HG03066 (cell line): ENCODE measurements around the gene MEGF11.

ENCODE experiments used
- ATAC-seq: cut with Tn5 transposase; IDR thresholded peaks from one replicate; pipeline ENCODE4 v1.9.1; 2021; ENCODE audit warnings: low read depth; ENCODE audit not compliant: unreplicated experiment

The MEGF11 gene

GRCh38 chr15:65936282-65936681 is 317.3 kb downstream of the MEGF11 start:
- no peak for ATAC-seq

DNA sequence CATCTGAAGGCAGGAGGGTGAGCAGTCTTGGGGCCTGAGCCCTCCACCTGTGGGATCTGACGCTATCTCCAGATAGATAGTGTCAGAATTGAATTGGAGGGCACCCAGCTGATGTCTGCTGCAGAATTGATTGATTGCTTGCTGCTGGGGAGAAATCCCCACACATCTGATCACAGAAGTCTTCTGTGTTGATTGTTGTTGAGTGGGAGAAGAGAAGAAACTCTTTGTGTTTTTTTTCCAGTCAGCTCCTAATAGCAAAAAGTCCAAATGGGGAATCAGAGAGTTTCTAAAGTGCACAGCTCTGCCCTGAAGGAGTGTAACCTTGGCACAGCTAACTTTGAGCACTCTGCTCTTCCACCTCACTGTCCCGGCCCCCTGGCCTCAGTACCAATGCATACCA is 318.2 kb downstream of the MEGF11 start:
- no peak for ATAC-seq

DNA sequence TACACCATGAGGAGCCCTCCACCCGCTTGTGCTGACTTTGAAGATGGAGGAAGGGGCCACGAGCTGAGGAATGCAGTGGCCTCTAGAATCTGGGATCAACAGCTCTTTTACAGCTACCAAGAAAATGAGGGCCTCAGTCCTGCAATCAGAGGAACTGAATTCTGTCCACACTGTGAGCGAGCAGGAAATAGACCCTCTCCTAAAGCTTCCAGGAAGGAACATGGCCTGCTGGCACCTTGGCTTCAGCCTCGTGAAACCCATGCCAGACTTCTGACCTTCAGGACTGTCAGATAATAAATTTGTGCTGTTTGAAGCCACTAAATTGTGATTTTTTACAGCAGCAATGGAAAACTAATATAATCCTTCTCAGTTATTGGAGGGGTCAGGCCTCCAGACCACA is 322.3 kb downstream of the MEGF11 start:
- ATAC-seq, result no peak

DNA sequence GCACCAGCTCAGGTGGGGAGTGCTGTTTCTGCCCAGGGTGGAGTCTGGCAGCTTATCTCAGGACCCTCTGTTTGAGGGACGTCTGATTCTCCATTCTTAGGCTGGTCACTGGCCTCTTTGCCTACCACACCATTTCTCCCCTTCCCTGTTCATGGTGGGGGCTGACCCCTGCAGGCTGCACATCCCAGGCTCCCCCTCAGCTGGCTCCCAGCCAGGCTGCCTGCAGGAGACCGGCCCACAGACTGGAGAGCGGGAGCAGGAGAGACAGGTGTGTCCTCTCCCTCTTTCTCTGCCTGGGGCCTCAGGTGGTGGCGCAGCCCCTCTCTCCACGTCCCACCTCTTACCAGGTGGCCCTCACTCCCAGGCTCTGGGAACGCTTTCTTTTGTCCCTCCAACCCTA is 323.4 kb downstream of the MEGF11 start:
- no peak for ATAC-seq

GRCh38 chr15:65929573-65929972 is 324.0 kb downstream of the MEGF11 start:
- ATAC-seq, result no peak

- no peak for ATAC-seq
Measured at GRCh38 chr15:65927545-65927944, 326.0 kb downstream of the MEGF11 start.

DNA sequence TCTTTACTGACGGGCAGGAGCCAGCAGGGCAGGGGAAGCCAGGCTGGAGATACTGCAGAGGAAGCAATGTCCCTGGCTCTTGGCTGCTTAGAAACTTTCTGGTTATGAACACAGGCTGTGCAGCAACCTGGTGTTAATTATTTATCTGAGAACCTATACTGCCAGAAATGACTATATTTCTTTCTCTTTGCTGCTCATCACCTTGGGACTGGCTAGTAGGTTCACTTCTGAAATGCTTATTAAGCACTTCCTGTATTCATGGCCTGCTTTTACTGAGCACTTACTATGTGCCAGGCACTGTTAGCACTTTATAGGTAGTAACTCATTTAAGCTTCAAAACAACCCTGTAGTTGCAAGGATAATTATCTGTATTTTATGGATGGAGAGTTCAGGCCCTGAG is 326.7 kb downstream of the MEGF11 start:
- peak; percentile 59 for ATAC-seq

- no peak for ATAC-seq
Measured at GRCh38 chr15:65926459-65926858, 327.1 kb downstream of the MEGF11 start.

DNA sequence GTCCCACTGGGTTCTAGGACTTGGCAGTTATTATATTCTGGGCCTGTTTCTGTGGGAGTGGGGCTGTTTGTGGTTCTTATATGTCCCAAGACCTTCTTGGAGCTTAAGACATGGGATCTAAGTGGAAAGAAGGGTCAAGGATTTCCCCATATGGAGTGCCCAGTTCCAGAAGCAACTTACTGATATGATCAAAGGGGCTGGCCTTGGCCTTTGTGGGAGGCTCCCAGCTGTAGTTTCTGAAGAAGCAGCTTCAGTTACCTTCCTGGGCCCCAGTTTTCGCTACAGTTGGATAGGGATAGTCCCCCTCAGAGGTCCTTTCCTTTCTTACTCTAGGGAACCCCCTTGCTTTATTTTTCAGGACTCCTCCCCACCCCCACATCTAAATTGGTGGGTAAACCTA is 328.2 kb downstream of the MEGF11 start:
- no peak for ATAC-seq

GRCh38 chr15:65924004-65924403 is 329.5 kb downstream of the MEGF11 start:
- no peak for ATAC-seq

DNA sequence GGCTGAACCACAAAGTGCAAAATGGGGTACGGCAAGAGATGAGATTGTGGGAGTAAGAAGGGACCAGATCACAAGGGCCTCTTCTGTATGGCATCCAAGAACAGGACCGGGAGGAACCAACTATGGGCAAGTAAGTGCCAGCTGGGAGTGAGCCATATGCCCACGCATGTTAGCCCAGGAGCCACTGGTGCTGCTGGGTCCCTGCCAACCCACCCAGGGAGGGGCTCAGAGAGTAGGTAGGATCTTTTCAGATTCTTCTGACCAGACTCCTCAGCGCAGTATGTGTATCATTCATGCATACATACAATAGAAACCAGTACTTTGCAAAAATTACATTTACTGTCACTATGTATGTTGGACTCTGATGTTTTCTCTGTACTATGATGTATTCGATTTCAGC is 330.3 kb downstream of the MEGF11 start:
- no peak for ATAC-seq

- ATAC-seq, result no peak
Measured at GRCh38 chr15:65922621-65923020, 330.9 kb downstream of the MEGF11 start.

DNA sequence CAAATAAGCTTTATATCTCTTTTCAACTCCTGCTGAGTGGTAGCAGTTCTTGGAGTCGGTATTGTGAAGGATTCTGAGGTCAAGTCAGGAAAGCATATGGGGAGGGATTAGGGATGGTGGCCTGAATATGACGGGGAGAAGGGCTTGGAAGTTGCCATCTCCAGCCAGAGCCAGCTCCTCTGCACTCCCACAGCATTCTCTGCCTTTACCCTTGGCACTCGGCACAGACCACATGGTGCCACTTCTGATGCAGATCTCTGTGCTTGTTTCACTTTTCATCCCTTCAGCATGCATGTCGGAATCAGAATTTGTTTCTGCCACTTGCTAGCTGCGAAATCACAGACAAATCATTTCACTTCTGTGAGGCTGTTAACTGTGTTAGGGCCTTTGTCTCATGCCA is 331.8 kb downstream of the MEGF11 start:
- no peak for ATAC-seq

DNA sequence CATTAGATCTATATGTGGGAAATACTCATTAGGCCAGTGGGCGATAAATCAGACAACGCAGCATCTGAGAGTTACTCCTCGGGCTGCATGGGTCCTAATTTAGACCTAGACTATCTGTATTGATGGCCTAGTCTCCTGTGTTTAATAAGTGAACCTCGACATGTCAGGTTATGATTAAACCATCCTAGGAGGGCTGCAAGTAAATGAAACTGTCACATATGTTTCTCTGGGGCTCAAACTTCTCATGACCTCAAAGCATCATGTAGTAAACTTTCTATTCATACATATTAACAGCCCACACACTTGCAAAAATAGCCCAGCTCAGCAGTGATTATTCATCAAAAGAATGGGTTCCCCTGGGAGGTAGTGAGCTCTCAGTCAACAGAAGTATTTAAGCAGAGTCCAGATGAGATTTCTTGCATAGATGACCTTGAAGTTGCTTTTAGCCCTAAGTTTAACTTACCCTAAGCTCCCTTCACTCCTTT is 332.7 kb downstream of the MEGF11 start:
- peak; percentile 50 for ATAC-seq

DNA sequence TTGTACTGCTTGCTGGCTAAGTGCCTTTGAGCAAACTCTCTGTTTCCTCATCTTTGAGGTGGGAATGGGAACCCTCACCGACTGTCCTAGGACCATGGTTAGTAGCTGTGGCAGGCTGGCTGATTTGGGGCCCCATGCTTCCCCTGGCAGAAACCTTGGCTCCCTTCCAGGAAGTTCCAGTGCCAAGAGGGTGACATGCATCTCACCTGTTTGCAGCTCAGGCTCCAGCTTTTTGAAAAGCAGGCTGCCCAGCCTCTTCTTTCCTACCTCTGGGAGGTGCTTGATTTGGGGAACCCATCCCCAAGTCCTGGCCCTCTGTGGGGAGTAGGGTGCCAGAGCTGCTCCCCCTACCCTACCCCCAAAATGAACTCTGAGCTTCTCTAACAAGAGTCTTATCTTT is 333.4 kb downstream of the MEGF11 start:
- ATAC-seq, result no peak

DNA sequence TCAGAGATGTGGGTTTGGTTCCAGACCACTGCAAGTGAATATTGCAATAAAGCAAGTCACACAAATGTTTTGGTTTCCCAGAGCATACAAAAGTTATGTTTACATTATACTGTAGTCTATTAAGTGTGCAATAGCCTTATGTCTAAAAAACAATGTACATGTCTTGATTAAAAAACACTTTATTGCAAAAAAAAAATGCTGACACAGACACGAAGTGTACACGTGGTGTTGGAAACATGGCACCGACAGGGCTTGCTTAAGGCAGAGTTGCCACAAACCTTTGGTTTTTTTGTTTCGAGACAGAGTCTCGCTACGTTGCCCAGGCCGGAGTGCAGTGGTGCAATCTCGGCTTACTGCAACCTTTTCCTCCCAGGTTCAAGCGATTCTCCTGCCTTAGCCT is 334.2 kb downstream of the MEGF11 start:
- ATAC-seq, result no peak

GRCh38 chr15:65918945-65919344 is 334.6 kb downstream of the MEGF11 start:
- ATAC-seq, result no peak

GRCh38 chr15:65918357-65918920 is 335.1 kb downstream of the MEGF11 start:
- no peak for ATAC-seq

DNA sequence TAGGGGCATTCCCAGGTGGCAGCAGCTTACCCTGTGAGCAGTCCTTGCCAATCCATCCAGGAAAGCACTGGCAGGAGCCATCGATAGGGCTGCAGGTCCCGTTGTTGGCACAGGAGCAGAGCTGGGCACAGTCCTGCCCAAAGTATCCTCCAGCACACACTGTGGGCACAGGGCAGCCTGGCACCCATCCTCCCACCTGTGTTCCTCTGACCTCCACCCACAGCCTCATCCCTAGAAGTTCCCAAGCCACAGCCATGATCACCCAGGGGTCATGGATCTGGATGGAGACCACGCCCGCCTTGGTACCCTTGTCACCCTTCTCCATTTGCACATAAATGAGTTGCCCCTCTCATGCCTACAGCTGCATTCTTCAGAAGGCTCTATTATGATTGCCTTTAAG is 335.6 kb downstream of the MEGF11 start:
- no peak for ATAC-seq

DNA sequence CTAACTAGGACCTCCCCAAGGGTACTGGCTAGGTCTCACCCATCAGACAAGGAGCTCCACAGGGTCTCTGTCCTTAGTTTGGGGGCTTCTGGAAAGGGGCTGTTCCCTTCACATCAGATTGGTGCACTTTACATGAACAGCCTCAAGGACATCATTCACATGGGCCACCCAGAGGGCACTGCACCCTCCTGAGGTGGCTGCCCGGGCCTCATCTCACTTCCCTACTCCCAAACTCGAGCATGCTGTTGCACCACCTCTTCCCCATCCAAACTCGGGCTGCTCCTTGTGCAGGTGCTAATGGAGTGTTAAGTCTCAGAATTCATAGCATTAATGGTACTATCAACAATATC is 336.2 kb downstream of the MEGF11 start:
- ATAC-seq, result no peak

GRCh38 chr15:65916664-65917406 is 336.7 kb downstream of the MEGF11 start:
- ATAC-seq, result peak; percentile 48

DNA sequence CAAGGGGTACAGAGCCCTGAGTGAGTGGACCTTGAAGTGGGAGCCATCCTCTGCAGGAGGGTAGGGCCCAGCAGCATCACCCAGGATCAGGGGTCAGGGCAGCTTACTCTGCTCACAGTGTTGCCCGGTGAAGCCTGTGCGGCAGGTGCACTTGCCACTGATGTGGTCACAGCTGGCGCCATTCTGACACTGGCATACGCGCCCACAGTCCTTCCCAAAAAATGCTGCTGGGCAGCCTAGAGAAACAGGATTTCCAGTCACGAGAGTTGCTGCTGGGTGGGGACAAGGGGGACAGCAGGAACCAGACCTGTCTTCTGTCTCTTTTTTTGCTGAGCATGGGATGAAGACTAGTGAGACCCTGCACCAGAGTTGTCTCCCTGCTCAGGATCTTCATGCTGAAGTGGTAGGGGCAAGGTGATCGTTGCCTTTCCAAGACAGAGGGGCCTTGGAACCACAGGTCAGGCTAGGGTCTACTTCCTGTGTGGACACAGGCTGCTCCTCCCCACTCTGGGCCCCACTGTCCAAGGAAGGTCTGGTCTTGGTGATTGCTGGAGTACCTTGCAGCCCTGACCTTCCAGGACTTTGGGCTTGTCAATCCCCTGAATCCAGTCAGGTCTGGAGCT is 337.4 kb downstream of the MEGF11 start:
- ATAC-seq, result no peak
